Cerebellar cortex (tissue), 1 donor: ENCODE data around the gene OTUD5.

Experiments
- DNase-seq: peaks from one replicate; pipeline ENCODE4 v3.0.0-alpha.2; 2015; ENCODE audit warnings: low spot score

The OTUD5 gene

GRCh38 chrX:48911412-48912182 is 45.8 kb downstream of the OTUD5 start, which contains the start of gene SLC35A2:
Gene SLC35A2, minus strand, starts transcription at chrX:48911646. Its CDS starts 10 bp downstream, at chrX:48911636.
- peak; percentile 84 for DNase-seq

DNA sequence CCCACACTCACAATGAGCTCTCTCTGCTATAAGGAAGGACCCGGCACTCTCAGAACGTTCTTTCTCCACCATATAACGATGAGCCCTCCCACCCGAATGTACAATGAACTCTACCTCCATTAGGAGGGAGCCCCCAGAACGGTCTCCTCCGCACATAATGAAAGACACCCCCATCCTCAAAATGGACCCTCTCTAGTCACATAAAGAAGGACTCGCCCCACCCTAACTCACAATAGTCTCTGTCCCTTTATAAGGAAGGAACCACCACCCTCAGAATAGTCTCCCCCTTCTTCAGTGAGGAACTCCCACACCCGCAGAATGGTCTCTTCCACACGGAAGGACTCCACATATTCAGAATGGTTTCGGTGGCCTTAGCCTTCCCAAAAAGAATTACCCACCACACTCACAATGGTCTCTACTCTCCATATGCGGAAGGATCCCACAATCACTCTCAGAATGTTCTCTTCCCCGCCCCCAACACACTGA is 46.4 kb downstream of the OTUD5 start:
- DNase-seq: no peak

- no peak for DNase-seq
These were observed 47.6 kb downstream of the OTUD5 start for GRCh38 chrX:48909703-48910294.

- DNase-seq: no peak
These were observed 48.8 kb downstream of the OTUD5 start for GRCh38 chrX:48908600-48908999.

GRCh38 chrX:48905090-48905790 is 52.2 kb downstream of the OTUD5 start:
- no peak for DNase-seq

DNA sequence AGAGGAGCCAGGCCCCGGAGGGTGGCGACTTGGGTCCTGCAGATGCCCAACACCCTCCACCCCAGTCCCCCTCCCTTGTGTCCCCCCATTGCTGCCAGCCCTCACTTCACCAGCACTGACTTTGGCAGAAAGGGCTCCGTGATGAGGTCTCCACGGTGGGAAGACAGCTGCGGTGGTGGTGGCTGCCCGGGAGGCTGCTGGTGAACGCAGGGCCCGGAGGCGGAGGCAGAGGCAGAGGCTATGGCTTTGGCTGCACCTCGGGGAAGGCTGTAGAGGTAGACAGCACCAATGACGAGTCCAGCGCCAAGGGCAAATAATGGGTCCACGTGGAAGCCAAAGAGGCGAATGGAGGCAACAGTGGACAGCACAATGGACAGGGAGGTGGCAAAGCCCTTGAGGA is 52.8 kb downstream of the OTUD5 start:
- no peak for DNase-seq

- DNase-seq: no peak
These were observed 53.2 kb downstream of the OTUD5 start for GRCh38 chrX:48904180-48904579.

- DNase-seq: no peak
These were observed 54.1 kb downstream of the OTUD5 start for GRCh38 chrX:48903290-48903689.

- no peak for DNase-seq
These were observed 54.6 kb downstream of the OTUD5 start for GRCh38 chrX:48902776-48903175.

- DNase-seq: no peak
These were observed 55.3 kb downstream of the OTUD5 start for GRCh38 chrX:48902135-48902534.

GRCh38 chrX:48901069-48901468 is 56.3 kb downstream of the OTUD5 start:
- no peak for DNase-seq

GRCh38 chrX:48899078-48899410 is 58.4 kb downstream of the OTUD5 start:
- DNase-seq: no peak

DNA sequence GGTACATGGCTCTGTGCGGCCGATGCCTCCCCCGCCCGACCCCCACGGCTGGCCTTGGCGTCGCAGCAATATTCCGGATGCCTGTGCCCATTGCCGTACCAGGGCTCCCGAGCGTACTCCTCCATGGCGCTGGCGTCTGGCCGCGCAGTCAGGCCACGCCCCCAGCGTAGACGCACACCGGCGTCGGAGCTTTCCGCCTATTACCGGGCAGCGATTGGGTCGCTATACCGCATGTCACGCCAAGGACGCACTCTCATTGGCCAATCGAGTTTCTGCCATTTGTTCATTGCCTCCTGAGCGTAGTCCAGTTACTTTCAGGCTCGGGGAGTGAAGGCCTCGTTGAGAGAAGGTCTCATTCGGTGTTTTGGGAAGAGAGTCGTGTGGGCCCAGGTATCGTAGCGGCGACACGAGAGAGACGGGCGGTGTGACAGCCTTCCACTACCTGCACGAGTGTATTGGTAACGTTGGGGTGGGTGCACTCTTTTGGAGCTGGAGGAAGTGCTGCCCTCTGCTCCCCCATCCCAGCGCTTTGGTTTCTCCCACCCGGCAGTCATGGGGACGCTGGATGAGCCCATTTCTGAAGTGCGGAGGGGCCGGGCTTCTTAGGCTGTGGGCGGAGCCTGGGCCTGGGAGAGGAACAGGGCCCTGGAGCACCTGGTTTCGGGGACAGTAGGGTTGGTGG is 59.6 kb downstream of the OTUD5 start, which contains the start of the genes PQBP1 and TIMM17B:
PQBP1 (plus strand) TSS at position 306 of the 682 bp plus-strand sequence. CDS start 580 bp downstream, outside the sequence.
TIMM17B (minus strand) TSS at position 144 of the 682 bp plus-strand sequence; CDS start at position 125, 19 bp downstream.
- DNase-seq: peak; percentile 96

GRCh38 chrX:48897157-48897624 is 60.2 kb downstream of the OTUD5 start:
- peak; percentile 72 for DNase-seq

- peak; percentile 47 for DNase-seq
These were observed 60.8 kb downstream of the OTUD5 start for GRCh38 chrX:48896611-48897011.

DNA sequence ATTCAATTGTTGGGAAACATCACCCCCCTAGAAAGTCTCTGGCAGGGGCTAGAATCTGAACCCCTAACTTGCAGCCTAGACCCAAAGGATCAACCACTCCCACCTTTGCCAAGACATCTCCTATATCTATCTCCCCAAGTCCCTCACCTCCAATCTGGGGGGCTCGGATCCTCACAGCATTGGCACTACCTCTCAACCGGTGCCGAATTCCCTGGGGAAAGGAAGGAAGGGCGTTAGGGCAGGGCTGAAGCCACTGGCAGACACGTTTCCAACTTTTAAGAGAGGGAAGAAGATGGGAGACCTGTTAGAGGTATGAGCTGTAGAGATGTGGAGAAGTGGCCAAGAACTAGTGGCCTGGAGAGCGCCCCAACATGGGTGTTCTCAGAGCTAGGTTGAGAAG is 62.5 kb downstream of the OTUD5 start:
- DNase-seq: no peak

- DNase-seq: no peak
These were observed 63.7 kb downstream of the OTUD5 start for GRCh38 chrX:48893556-48894348.

- DNase-seq: no peak
These were observed 64.5 kb downstream of the OTUD5 start for GRCh38 chrX:48892896-48893295.

GRCh38 chrX:48891402-48892288 is 65.8 kb downstream of the OTUD5 start:
- peak; percentile 88 for DNase-seq

DNA sequence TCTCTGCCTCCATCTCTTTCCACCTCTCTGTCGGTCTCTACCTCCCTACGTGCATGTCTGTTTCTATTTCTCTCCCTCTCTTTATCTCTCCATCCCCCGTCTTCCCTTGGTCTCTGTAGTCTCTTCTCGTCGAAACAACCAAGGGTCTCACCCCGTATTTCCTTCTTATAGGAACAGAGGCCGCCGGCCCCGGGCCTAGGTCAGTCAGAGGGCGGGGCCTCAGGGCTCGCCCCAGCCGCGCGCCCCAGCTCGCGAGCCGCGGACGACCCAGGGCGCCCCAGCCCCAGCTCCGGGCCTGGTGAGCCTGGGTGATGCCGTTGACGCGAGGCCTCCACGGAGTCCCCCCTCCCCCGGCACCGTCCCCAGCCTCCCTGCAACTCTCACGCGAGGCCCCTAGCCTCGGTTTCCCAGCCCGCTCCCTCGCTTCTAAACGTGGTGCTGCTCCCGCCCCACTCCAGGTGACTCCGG is 66.4 kb downstream of the OTUD5 start:
- peak; percentile 27 for DNase-seq
